Brain microvascular endothelial cell (primary cell): ENCODE measurements around the gene BABAM2.
A peak's percentile ranks its signal among the peaks of the same experiment; 100 is the strongest.

ENCODE experiments used
- DNase-seq: peaks from one replicate; pipeline ENCODE4 v3.0.0-alpha.2; 2020
- H3K27ac ChIP-seq: fragments of 250-450 bp; sonication (Bioruptor Pico); 2 replicates; pipeline ENCODE4 v1.5.1; 2020; ENCODE audit warnings: mild to moderate bottlenecking, moderate library complexity
- H3K27me3 ChIP-seq: fragments of 250-450 bp; sonication (Bioruptor Pico); replicated peaks from 2 replicates; pipeline ENCODE4 v1.5.1; 2020; ENCODE audit warnings: mild to moderate bottlenecking
- H3K36me3 ChIP-seq: fragments of 250-450 bp; sonication (Bioruptor Pico); replicated peaks from 2 replicates; pipeline ENCODE4 v1.5.1; 2020; ENCODE audit warnings: mild to moderate bottlenecking
- H3K4me3 ChIP-seq: 2 replicates; pipeline ENCODE4 v1.5.1; 2011; ENCODE audit warnings: low read depth, mild to moderate bottlenecking, control low read depth, low read length, moderate library complexity
- CTCF ChIP-seq: IDR thresholded peaks from 2 replicates; pipeline ENCODE4 v1.5.1; 2011; ENCODE audit warnings: low read depth, mild to moderate bottlenecking, moderate library complexity, low read length, control low read depth, inconsistent platforms; ENCODE audit errors: missing control alignments
- in situ Hi-C: cut with HindIII; loops from 2 replicates; pipeline ENCODE4 v1.10.0; 2017; ENCODE audit warnings: low sequenced_read_pairs, low pct_ligation_motif_present

Gene BABAM2

GRCh38 chr2:28134262-28134812 is 243.8 kb downstream of the BABAM2 start:
- Histone ChIP-seq H3K36me3 (no peaks in the 10 kb centered on the region), H3K27me3 (no peaks in the 10 kb centered on the region), H3K4me3 (no peak overlapping the region), H3K27ac (no peak overlapping the region)
- TF ChIP-seq CTCF: no peak
- no peak for DNase-seq
- in situ Hi-C loops: no loop called here

- in situ Hi-C loops: no loop called here
- no peak overlapping the region for H3K4me3 ChIP-seq
These were observed 244.3 kb downstream of the BABAM2 start for GRCh38 chr2:28134857-28135256.

GRCh38 chr2:28135324-28135723 is 244.8 kb downstream of the BABAM2 start:
- Histone ChIP-seq H3K4me3 (no peak overlapping the region), H3K27me3 (no peaks in the 10 kb centered on the region), H3K36me3 (no peaks in the 10 kb centered on the region), H3K27ac (no peak overlapping the region)
- in situ Hi-C loops: no loop called here
- DNase-seq: no peak
- no peak for TF ChIP-seq CTCF

More at GRCh38 chr2:28134857-28135256, 244.3 kb downstream of the BABAM2 start:
- no peak for TF ChIP-seq CTCF
- Histone ChIP-seq H3K27ac (no peak overlapping the region), H3K27me3 (no peaks in the 10 kb centered on the region), H3K36me3 (no peaks in the 10 kb centered on the region)
- no peak for DNase-seq

- no peak for TF ChIP-seq CTCF
- no peak overlapping the region for H3K4me3 ChIP-seq
- no peaks in the 10 kb centered on the region for H3K27me3 ChIP-seq
- in situ Hi-C loops: no loop called here
- H3K27ac ChIP-seq: no peak overlapping the region
- no peak for DNase-seq
- H3K36me3 ChIP-seq: no peaks in the 10 kb centered on the region
These were observed 245.3 kb downstream of the BABAM2 start for GRCh38 chr2:28135799-28136198.

GRCh38 chr2:28136556-28136955 is 246.0 kb downstream of the BABAM2 start:
- in situ Hi-C loops: no loop called here
- Histone ChIP-seq H3K36me3 (no peaks in the 10 kb centered on the region), H3K4me3 (no peak overlapping the region), H3K27me3 (no peaks in the 10 kb centered on the region), H3K27ac (no peak overlapping the region)
- no peak for TF ChIP-seq CTCF
- DNase-seq: no peak

- no peaks in the 10 kb centered on the region for H3K27me3 ChIP-seq
- no peak overlapping the region for H3K4me3 ChIP-seq
- in situ Hi-C loops: no loop called here
- no peaks in the 10 kb centered on the region for H3K36me3 ChIP-seq
- no peak for TF ChIP-seq CTCF
- peak; percentile 81 for DNase-seq
- H3K27ac ChIP-seq: no peak overlapping the region
These were observed 246.7 kb downstream of the BABAM2 start for GRCh38 chr2:28137221-28137620.
